SK-N-SH (cell line): ENCODE measurements around the gene WEE2.

Experiments used
- CHD2 ChIP-seq: fragments of 150-350 bp; IDR thresholded peaks from 2 replicates; pipeline ENCODE4 v1.6.1; 2018; ENCODE audit warnings: low read length; ENCODE audit not compliant: partially characterized antibody
- CTCF ChIP-seq: fragments of 200-600 bp; sonication (generic); IDR thresholded peaks from 2 replicates; pipeline ENCODE4 v1.6.1; 2017; ENCODE audit warnings: antibody characterized with exemption, mild to moderate bottlenecking, moderate library complexity
- EP300 ChIP-seq, 2 experiments: IDR thresholded peaks; 2 replicates each; pipeline versions ENCODE4 v1.4.0 to v1.6.1; 2012; ENCODE audit warnings: borderline replicate concordance in 1 of 2, low read depth in 1 of 2, low read length in 1 of 2
- FOXM1 ChIP-seq: IDR thresholded peaks from 2 replicates; pipeline ENCODE4 v1.4.0; 2012; ENCODE audit warnings: low read depth, mild to moderate bottlenecking
- GABPA ChIP-seq: IDR thresholded peaks from 2 replicates; pipeline ENCODE4 v1.4.0; 2012; ENCODE audit warnings: low read depth, mild to moderate bottlenecking
- JUND ChIP-seq: IDR thresholded peaks from 2 replicates; pipeline ENCODE4 v1.4.0; 2012
- NRF1 ChIP-seq: IDR thresholded peaks from 2 replicates; pipeline ENCODE4 v1.6.1; 2012; ENCODE audit warnings: low read depth, mild to moderate bottlenecking, low read length
- POLR2AphosphoS5 ChIP-seq: IDR thresholded peaks from 2 replicates; pipeline ENCODE4 v1.6.1; 2012; ENCODE audit warnings: low read depth, low read length
- RCOR1 ChIP-seq: fragments of 150-350 bp; IDR thresholded peaks from 2 replicates; pipeline ENCODE4 v1.6.1; 2017; ENCODE audit warnings: antibody characterized with exemption, low read length
- RFX5 ChIP-seq: IDR thresholded peaks from 2 replicates; pipeline ENCODE4 v1.6.1; 2012; ENCODE audit warnings: mild to moderate bottlenecking, improper control_type of control experiment, low read length
- SIN3A ChIP-seq: IDR thresholded peaks from 2 replicates; pipeline ENCODE4 v1.6.1; 2012; ENCODE audit warnings: low read depth, mild to moderate bottlenecking, low read length, moderate library complexity, borderline replicate concordance
- USF1 ChIP-seq: IDR thresholded peaks from 2 replicates; pipeline ENCODE4 v1.4.0; 2012; ENCODE audit warnings: low read depth, borderline replicate concordance
- TF ChIP-seq, protein P1 (sequence below): IDR thresholded peaks from 2 replicates; pipeline ENCODE4 v1.4.0; 2012; ENCODE audit warnings: low read depth

DNA sequence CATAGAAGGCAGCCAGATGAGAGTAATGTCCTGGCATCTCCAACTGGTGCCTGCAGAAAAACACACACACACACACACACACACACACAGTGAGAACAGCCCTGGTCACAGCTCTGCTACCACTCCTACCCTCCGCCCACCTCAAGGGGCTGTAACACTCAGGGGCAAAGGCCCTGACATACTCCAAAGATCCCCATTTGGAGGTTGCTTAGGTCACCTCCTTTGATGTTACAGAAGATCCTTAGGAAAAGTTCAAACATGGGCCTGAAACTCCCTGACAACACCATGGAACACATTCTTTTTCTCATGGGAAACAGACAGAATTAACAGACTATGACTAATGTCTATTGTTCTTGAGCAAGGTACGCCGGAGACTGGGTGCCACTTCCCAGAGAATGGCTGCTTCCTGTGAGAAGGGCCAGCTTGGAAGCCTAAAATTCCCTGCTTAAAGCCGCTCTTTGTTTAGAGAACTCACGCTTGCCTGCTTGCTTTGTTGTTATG, 33.9 kb upstream of the WEE2 start:
- no peak for TF ChIP-seq SIN3A
- no peak for TF ChIP-seq USF1
- TF ChIP-seq RCOR1: no peak
- no peak for TF ChIP-seq CTCF
- TF ChIP-seq JUND: no peak
- no peak for TF ChIP-seq NRF1
- TF ChIP-seq RFX5: no peak
- TF ChIP-seq FOXM1: no peak
- no peak for TF ChIP-seq EP300 (IDR thresholded peaks at IDR 0.05; ENCODE audit: borderline replicate concordance in 1 of 2, low read depth in 1 of 2, low read length in 1 of 2)
- TF ChIP-seq GABPA: no peak
- no peak for TF ChIP-seq POLR2AphosphoS5
- TF ChIP-seq CHD2: no peak
- TF ChIP-seq, protein P1, sequence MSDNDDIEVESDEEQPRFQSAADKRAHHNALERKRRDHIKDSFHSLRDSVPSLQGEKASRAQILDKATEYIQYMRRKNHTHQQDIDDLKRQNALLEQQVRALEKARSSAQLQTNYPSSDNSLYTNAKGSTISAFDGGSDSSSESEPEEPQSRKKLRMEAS: no peak
